HEK293 (cell line): ENCODE data around the gene NKX6-1.

Experiments used
- CTCF ChIP-seq: fragments of 450-650 bp; formaldehyde crosslinking; IDR thresholded peaks from 2 replicates; pipeline ENCODE4 v1.5.1; 2016; ENCODE audit warnings: missing biosample characterization, missing genetic modification characterization
- REST ChIP-seq: fragments of 450-650 bp; formaldehyde crosslinking; IDR thresholded peaks from 2 replicates; pipeline ENCODE4 v1.5.1; 2016; ENCODE audit warnings: missing biosample characterization, missing genetic modification characterization
- ZNF10 ChIP-seq: fragments of 450-650 bp; formaldehyde crosslinking; IDR thresholded peaks from 2 replicates; pipeline ENCODE4 v1.5.1; 2017; ENCODE audit warnings: missing biosample characterization, missing genetic modification characterization

GRCh38 chr4:84499624-84499982 is 511 bp upstream of the NKX6-1 start:
- TF ChIP-seq CTCF (tag by site-specific recombination) (no peak), REST (tag by site-specific recombination) (no peak), ZNF10 (tag by site-specific recombination) (no peak)
